Measurements from ENCODE around the gene RNGTT. TPM values are rescaled to one million over a fixed set of nuclear protein-coding genes. Genes with fewer than 3 reads are reported as not detected.

Gene RNGTT
- total RNA-seq, 2 experiments from 2014 or later, result 11.6 to 12.4 TPM

DNA sequence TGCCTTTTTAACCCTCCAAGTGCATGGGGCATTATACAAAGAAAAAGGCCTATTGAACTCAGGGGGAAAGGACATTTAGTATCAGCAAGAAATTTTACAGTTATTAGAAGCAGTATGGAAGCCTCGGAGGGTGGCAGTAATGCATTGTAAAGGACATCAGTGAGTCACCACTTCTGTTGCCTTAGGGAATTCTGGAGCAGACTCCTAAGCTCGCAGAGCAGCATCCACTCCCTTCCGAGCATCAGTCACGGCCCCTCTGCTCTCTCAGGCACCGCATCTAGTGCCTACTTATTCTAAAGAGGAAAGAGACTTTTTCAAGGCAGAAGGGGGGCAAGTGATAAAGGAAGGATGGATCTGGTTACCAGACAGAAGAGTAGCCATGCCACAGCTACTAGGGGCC, 296.5 kb downstream of the RNGTT start:
- ATAC-seq (ENCODE audit: poor library complexity) (no peak), DNase-seq (no peak)
- H3K4me1 ChIP-seq (ENCODE audit: insufficient read depth, low read length), result no peaks in the 10 kb centered on the region
- ChIA-PET POLR2A (no interaction called here), CTCF (no interaction called here)
- no peaks in the 10 kb centered on the region for H3K27me3 ChIP-seq (ENCODE audit: control insufficient read depth in 1 of 2, insufficient read depth in 2 of 2, low read length in 2 of 2)
- peaks cover 7% of the 10 kb centered on the region for H3K36me3 ChIP-seq (ENCODE audit: insufficient read depth, low read length)
- H3K9me3 ChIP-seq (ENCODE audit: control insufficient read depth in 1 of 2, insufficient read depth in 1 of 2, low read length in 2 of 2), result peaks cover 21 to 39% of the 10 kb centered on the region in 2 experiments
- H3K27me3 Mint-ChIP-seq, result no peaks in the 10 kb centered on the region
- intact Hi-C loops (cut with DNase I, micrococcal nuclease), result no loop called here
- no peak overlapping the region for H3K4me3 ChIP-seq (ENCODE audit: low read length)
- no peak overlapping the region for H3K27ac ChIP-seq (ENCODE audit: low read depth in 1 of 2, low read length in 2 of 2)
- TF ChIP-seq, protein P1, sequence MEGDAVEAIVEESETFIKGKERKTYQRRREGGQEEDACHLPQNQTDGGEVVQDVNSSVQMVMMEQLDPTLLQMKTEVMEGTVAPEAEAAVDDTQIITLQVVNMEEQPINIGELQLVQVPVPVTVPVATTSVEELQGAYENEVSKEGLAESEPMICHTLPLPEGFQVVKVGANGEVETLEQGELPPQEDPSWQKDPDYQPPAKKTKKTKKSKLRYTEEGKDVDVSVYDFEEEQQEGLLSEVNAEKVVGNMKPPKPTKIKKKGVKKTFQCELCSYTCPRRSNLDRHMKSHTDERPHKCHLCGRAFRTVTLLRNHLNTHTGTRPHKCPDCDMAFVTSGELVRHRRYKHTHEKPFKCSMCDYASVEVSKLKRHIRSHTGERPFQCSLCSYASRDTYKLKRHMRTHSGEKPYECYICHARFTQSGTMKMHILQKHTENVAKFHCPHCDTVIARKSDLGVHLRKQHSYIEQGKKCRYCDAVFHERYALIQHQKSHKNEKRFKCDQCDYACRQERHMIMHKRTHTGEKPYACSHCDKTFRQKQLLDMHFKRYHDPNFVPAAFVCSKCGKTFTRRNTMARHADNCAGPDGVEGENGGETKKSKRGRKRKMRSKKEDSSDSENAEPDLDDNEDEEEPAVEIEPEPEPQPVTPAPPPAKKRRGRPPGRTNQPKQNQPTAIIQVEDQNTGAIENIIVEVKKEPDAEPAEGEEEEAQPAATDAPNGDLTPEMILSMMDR (IDR thresholded peaks at IDR 0.05), result no peak
- H3K9me3 Mint-ChIP-seq, result peaks cover 15% of the 10 kb centered on the region
- H3K36me3 Mint-ChIP-seq (ENCODE audit: low read depth), result peaks cover 99% of the 10 kb centered on the region
- H3K4me1 Mint-ChIP-seq (ENCODE audit: low read depth), result no peaks in the 10 kb centered on the region
- no peak overlapping the region for H3K4me3 Mint-ChIP-seq
- no peak overlapping the region for H3K27ac Mint-ChIP-seq

GRCh38 chr6:88665131-88665530, 298.3 kb downstream of the RNGTT start:
- H3K36me3 Mint-ChIP-seq (ENCODE audit: low read depth), result peaks cover 99% of the 10 kb centered on the region

DNA sequence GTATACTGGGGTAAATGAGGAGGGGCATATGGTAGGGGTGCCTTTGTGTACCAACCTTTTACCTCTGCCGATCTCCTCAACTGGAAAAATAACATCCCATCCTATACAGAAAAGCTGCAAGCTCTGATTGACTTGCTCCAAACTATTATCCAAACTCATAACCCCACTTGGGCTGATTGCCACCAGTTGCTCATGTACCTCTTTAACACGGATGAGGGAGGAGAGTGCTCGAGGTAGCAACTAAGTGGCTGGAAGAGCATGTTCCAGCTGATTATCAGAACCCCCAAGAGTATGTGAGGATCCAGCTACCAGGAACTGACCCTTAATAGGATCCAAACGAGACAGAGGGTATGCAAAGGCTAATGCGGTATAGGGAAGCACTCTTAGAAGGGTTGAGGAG, 299.6 kb downstream of the RNGTT start:
- peaks cover 21% of the 10 kb centered on the region for H3K9me3 Mint-ChIP-seq
- POLR2A ChIA-PET, result no interaction called here
- Histone ChIP-seq H3K27me3 (ENCODE audit: control insufficient read depth in 1 of 2, insufficient read depth in 2 of 2, low read length in 2 of 2) (no peaks in the 10 kb centered on the region), H3K36me3 (ENCODE audit: insufficient read depth, low read length) (peaks cover 3% of the 10 kb centered on the region), H3K4me3 (ENCODE audit: low read length) (no peak overlapping the region), H3K9me3 (ENCODE audit: control insufficient read depth in 1 of 2, insufficient read depth in 1 of 2, low read length in 2 of 2) (peaks cover 22 to 47% of the 10 kb centered on the region in 2 experiments), H3K27ac (ENCODE audit: low read depth in 1 of 2, low read length in 2 of 2) (no peak overlapping the region), H3K4me1 (ENCODE audit: insufficient read depth, low read length) (no peaks in the 10 kb centered on the region)
- no peaks in the 10 kb centered on the region for H3K27me3 Mint-ChIP-seq
- peaks cover 5% of the 10 kb centered on the region for H3K4me1 Mint-ChIP-seq (ENCODE audit: low read depth)
- CTCF ChIA-PET, result no interaction called here
- intact Hi-C loops (cut with DNase I, micrococcal nuclease), result no loop called here
- peaks cover 99% of the 10 kb centered on the region for H3K36me3 Mint-ChIP-seq (ENCODE audit: low read depth)
- no peak overlapping the region for H3K27ac Mint-ChIP-seq
- ATAC-seq (ENCODE audit: poor library complexity), result no peak
- H3K4me3 Mint-ChIP-seq, result no peak overlapping the region
- no peak for DNase-seq
- TF ChIP-seq, protein P1 (IDR thresholded peaks at IDR 0.05), result no peak

More at GRCh38 chr6:88665131-88665530, 298.3 kb downstream of the RNGTT start:
- intact Hi-C loops (cut with DNase I, micrococcal nuclease), result no loop called here
- Mint-ChIP-seq H3K4me1 (ENCODE audit: low read depth) (peaks cover 5% of the 10 kb centered on the region), H3K4me3 (no peak overlapping the region), H3K27ac (no peak overlapping the region), H3K27me3 (no peaks in the 10 kb centered on the region), H3K9me3 (peaks cover 20% of the 10 kb centered on the region)
- ChIA-PET CTCF (no interaction called here), POLR2A (no interaction called here)
- H3K4me3 ChIP-seq (ENCODE audit: low read length), result no peak overlapping the region
- peaks cover 3% of the 10 kb centered on the region for H3K36me3 ChIP-seq (ENCODE audit: insufficient read depth, low read length)
- ATAC-seq (ENCODE audit: poor library complexity) (no peak), DNase-seq (no peak)
- H3K27ac ChIP-seq (ENCODE audit: low read depth in 1 of 2, low read length in 2 of 2), result no peak overlapping the region
- peaks cover 21 to 44% of the 10 kb centered on the region in 2 experiments for H3K9me3 ChIP-seq (ENCODE audit: control insufficient read depth in 1 of 2, insufficient read depth in 1 of 2, low read length in 2 of 2)
- no peaks in the 10 kb centered on the region for H3K27me3 ChIP-seq (ENCODE audit: control insufficient read depth in 1 of 2, insufficient read depth in 2 of 2, low read length in 2 of 2)
- TF ChIP-seq, protein P1 (IDR thresholded peaks at IDR 0.05), result no peak
- no peaks in the 10 kb centered on the region for H3K4me1 ChIP-seq (ENCODE audit: insufficient read depth, low read length)

All from CD4-positive, alpha-beta T cell (primary cell).